GM19455 (cell line): ENCODE measurements around the gene ZFX.

Source experiments
- ATAC-seq: cut with Tn5 transposase; IDR thresholded peaks from one replicate; pipeline ENCODE4 v1.9.1; 2021; ENCODE audit not compliant: unreplicated experiment

Gene ZFX

DNA sequence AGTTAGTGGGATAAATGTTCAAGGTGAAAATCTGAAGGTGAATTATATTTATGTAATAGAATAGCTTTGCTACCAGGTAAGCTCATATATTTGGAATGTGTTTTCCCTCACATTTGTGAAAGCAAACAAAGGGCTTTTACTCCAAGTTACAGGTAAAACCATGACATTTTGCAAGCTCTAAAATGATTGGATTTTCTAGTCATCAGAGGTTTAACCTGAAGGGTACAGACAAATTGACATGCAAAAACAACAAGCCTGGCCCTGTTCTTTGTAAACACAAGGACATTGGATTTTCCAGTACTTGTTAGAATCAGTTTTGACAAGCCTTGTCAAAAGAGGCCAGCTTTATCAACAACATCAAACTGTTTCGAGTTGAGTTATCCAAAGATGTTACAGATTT lies 51.7 kb downstream of the ZFX start:
- no peak for ATAC-seq

DNA sequence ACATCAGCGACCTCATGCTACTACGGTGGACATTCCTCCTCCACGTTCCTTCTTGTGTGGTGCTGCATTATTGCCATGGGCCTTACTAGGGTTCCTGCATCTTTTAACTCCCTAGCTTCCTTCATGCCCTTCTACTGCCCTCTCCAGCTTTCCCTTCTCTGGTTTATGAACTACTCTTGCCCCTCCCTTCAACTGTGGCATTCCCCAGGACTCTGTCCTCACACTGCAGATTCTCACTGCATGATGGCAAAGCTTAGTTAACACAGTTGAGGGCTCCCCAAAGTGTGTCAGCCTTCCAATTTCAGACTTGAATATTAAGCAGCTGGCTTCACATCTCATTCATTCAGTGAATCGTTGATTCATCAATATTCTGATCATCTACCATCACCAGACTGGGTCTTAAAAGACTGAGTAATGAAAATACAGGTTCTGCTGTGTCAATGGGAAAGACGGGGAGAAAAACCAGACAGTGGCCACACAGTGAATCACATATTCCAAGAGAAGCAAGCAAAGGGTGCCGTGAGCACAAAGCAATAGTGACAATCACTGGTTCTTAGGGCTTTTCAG lies 53.0 kb downstream of the ZFX start:
- no peak for ATAC-seq

DNA sequence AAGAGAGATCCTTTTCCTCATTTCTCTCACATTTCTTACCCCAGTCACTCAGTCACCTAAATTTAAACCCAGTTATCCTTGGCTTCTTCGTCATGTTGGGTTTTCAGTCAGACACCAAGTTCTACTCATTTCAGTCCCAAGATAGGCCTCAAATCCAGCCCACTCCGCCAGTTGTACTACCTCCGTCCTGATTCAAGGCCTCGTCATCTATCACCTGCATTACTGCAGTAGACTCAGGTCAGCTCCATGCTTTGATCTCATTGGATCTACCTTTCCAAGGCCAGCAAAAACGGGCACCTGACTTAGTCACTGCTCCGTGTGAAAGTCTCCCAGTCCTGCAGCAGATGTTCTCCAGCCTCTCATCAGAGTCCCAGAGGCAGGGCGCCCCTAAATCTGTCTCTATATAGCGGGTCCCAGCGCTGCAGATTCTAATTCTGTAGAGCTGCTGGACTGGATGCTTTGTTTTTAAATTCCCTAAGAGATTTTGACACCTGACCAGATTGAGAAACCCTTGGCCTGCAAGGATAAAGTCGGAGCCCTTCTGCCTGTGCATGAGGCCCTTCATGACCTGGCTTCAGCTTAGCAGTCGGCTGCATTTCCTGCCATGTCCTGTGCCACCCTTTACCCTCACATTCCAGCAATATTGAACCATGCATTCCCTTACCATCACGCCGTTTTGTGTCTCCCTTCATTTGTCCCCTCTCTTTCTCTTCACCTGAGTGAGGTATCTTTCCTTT lies 53.7 kb downstream of the ZFX start:
- no peak for ATAC-seq

DNA sequence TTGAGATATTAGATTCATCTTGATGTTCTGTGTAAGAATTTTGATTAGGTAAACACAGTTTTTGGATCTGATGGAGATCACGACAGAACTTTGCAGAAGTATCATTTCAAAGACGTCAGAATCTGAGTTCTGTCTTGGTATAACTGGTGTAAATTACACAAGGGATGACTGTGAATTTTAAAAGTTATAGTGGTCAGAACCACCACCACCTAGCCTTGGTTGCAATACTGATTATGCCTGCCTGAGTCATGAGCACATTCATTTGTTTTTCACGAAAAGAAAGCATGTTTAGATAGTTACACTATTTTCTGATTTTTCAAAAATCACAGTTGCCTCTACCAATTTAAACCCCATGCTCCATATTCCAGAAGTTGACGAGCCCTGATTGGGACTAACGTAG lies 54.8 kb downstream of the ZFX start:
- ATAC-seq, result no peak

DNA sequence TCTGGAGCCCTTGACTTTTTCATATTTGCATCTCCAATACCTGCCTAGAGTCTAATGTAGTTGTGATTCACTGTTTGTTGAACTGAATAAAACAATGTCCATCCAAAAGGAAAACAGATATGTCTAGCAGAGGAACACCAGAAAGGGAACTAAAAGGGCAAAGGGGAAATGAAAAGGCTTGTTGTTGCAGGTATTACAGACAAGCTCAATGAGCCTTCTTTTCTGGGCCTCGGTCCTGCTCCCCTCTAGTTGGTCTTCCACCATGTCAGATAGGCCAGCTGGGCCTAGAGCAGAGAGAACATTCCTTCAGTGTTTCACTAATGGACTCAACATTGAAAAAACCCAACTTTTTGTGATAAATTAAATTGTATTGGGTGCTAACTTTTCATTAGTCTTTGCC lies 55.4 kb downstream of the ZFX start:
- ATAC-seq, result no peak

DNA sequence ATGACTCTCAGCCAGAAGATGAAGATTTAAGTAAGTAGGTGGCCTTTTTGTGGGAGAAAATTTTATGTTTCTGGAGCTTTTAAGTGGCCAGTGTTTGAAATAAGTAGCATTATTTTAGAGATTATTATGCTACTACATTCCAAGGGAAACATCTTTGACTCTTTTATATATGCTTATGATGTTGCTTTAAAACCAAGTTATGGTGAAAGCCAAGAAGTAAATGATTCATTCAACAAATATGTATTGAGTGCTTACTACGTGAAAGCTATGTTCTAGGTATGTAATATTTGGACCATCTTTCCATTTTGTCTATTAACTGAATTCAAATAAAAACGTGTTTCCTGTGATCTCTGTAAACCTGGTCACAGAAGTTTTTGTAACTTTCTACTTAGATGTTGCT lies 58.3 kb downstream of the ZFX start:
- no peak for ATAC-seq

DNA sequence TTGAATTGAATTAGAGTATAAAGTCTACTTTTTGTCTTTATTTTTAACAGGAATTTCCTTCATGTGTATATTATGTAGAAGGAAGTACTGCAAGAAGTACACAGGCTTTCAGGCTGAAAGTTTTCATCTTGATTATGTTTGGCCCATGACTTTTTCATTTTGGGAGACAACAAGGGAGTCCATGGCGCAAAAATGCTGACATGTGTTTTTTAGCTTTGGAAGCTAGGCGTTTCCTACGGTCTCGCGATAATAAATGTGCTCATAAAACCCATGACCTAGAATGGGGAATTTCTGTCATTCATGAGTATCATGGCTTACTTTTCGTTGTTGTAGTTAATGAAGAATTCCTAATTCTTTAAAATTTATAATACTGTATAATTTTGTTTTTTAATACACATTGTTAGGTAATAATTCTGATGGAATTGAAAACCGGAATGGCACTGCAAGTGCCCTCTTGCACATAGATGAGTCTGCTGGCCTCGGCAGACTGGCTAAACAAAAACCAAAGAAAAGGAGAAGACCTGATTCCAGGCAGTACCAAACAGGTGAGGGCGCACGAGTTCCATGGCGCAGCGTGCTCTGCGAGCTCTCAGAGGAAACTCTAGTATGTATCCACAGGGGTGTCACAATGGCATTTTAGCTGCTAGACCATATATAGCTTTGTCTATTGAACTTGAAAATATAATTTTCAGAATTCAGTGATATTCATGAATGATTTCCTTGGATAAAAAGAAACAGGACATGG lies 59.1 kb downstream of the ZFX start:
- no peak for ATAC-seq

DNA sequence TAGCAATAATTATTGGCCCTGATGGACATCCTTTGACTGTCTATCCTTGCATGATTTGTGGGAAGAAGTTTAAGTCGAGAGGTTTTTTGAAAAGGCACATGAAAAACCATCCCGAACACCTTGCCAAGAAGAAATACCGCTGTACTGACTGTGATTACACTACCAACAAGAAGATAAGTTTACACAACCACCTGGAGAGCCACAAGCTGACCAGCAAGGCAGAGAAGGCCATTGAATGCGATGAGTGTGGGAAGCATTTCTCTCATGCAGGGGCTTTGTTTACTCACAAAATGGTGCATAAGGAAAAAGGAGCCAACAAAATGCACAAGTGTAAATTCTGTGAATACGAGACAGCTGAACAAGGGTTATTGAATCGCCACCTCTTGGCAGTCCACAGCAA lies 60.7 kb downstream of the ZFX start:
- ATAC-seq, result no peak

DNA sequence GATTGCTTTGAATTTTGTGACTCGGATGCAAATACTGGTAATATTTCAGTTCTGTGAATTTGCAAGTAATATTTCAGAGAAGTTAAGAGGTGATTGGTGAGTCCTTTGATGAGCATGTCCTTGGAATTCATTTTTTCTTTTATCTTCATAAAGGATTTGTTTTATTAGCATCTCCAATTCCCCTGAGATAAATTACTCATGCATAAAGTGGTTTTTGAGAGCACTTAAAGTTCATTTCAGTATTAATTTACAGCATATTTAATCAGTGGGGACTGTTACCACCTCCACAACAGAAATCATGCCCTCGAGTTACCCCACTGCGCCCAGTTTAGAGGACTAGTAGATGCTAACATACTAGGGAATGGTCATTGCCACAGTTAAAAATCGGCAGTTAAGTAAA lies 65.0 kb downstream of the ZFX start:
- no peak for ATAC-seq

DNA sequence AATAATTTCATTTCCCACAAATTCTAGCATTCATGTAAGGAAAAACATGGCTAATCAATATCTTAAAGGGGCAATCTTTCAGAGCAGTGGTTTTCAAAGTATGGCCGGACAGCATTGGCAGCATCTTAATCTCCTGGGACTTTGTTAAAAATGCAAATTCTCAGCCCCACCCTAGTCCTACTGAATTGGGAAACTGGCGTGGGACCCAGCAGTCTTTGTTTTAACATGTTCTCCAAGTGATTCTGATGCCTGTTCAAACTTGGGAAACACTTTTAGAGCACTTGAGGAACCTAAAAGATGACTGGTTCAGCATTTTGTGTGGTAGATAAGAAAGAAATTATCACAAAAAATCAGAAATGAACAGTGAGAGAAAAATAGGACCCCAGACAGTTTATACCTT lies 65.7 kb downstream of the ZFX start:
- no peak for ATAC-seq

DNA sequence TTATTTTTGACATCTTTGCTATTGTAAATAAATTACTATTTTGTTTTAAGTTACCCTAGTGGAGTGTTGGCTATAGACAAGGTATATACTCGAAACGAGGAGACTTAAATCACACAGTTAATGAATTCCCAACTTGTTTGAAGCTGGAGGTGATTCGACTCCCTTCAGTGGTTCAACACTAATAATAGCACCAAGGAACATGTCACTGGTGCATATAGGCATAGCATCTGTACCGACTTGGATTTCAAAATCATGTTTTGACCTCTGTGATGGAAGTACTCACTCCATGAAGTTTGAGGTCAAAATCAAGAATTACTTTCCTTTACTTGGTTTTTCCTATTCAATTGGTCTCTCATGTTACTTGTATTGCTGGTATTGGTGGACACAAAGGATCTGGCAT lies 66.5 kb downstream of the ZFX start:
- ATAC-seq, result no peak

DNA sequence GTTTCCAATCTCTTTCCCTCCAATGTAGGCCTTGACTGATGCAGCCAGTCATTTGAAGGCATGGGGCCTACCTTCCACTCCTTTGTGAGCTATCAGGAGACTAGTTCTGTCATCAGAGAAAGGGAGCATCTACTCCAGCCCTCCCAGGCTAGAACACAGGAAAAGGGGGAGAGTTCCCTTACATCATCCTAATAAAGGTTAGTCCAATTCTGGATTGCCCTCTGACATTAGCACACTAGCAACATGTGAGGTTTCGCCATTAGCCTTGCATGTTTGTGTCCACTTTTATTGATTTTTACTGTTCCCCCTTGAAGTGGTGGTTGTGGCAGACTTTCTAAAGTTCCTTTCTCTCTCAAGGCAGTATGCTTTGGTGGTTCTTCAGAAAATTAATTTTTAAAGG lies 67.3 kb downstream of the ZFX start:
- ATAC-seq, result no peak

DNA sequence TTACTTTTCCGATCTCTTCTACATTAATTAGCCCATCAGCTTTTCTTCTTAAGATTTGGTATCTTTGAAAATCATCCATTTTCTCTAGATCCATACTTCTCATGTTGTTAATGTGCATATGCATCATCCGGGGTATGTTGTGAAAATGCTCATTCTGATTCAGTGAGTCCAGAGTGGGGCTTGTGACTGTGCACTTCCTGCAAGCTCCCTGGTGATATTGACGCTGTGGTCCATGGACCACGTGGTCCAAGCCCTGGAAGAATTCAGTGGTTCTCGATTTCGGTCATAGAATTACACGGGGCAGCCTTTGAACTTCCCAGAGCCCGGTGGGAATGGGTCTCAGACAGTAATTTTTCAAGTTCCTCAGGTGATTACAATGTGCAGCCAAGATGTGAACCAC lies 69.8 kb downstream of the ZFX start:
- no peak for ATAC-seq

DNA sequence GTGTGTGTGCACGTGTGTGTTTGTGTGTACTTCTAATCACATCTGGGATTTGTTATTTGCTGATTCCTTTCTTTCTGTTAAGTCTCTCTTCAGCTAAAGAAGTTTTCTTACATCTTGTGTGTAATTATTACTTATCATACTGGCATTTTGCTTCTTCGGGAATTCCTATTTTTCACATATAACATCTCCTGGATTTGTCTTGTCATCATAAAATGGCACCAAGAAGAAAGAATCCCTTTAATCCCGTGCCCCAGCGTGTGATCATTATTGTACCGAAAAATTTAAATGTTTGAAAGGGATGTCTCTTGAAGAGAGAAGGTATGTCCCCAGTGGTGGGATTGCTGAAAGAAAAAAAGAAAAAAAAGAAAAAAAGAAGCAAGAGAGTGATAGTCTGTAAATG lies 72.3 kb downstream of the ZFX start:
- no peak for ATAC-seq

DNA sequence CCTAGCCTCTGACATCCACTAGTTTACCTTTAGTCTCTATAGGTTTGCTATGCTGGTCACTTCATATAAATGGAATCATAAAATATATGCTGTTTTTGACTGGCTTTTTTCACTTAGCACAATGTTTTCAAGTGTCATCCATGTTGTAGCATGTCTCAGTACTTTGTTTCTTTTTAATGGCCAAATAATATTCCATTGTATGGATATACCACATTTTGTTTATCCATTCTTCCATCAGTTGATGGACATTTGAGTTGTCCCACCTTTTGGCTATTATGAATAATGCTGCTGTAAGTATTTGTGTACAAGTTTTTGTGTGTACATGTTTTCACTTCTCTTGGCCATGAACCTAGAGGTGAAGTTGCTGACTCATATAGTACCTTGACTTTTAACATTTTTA lies 75.7 kb downstream of the ZFX start:
- ATAC-seq, result no peak

DNA sequence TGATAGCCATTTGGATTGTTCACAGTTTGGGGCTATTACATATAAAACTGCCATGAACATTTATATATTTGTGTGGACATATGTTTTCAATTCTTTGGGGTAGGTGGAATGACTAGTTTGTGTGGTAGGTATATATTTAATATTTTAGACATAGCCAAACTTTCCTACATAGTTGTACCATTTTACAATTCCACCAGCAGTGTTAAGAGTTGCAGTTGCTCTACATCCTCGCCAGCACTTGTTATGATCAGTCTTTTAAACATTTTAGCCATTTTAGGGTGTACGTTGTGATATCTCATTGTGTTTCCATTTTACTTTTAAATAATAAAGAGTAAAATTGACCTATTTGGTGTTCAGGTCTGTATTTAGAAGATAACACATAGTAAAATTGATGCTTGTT lies 76.6 kb downstream of the ZFX start:
- ATAC-seq, result no peak

DNA sequence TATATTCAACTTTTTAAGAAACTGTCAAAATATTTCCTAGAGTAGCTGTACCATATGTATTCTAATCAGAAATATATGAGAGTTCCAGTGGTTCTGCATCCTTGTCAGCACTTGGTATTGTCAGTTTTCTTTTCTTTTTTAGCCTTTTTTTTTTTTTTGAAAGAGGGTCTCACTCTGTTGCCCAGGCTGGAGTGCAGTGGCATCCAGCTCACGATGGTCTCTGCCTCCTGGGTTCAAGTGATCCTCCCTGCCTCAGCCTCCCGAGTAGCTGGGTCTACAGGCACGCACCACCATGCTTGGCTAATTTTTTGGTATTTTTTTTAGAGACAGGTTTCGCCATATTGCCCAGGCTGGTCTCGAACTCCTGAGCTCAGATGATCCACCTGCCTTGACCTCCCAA lies 79.1 kb downstream of the ZFX start:
- no peak for ATAC-seq

DNA sequence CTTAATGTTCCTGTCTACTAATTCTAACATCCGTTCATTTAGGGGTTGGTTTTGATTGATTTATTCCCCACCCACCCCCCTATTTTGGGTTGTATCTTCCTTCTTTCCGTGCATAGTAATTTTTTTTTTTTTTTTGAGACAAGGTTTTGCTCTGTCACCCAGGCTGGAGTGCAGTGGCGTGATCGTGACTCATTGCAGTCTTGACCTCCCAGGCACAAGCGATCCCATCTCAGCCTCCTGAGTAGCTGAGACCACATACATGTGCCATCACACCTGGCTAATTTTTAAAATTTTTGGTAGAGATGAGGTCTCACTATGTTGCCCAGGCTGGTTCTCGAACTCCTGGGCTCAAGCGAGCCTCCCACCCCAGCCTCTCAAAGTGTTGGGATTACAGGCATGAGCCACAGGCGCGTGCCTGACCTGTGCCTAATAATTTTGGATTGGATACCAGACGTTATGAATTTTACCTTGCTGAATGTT lies 79.9 kb downstream of the ZFX start:
- ATAC-seq, result no peak

DNA sequence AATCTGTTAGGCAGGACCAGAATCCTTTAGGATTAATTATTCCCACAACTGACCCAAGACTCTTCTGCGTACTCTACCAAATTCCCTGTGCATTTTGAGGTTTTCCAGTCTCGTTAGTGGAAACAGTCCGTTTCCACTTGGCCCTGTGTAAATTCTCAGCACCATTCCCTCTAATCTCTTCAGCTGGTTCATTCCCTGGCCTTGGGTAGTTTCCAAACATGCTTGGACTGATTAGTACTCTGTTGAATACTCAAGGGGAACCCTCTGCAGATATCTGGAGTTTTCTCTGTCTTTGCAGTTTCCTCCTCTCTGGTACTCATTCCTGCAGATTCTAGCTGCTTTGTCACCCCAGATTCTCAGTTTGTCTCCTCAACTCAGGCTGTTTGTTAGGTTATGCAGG lies 80.4 kb downstream of the ZFX start:
- ATAC-seq, result no peak

DNA sequence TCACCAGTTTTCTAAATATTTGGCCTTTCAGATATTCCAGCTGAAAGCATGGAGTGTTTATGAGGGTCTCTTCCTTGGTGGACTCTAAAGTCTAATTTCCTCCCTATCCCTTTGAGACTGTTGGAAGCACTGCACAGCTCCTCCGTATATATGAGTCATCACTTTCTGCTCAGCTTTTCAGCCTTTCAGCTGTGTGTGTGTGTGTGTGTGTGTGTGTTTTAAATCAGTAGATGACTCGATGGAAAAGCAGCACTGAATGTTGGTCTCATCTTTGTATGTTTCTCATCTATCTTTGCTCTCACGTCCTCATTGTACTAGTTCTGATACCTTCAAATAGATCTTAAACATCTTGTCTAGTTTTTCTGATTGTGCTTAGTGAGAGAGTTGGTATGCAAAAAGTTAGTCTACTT lies 81.6 kb downstream of the ZFX start:
- ATAC-seq, result no peak

DNA sequence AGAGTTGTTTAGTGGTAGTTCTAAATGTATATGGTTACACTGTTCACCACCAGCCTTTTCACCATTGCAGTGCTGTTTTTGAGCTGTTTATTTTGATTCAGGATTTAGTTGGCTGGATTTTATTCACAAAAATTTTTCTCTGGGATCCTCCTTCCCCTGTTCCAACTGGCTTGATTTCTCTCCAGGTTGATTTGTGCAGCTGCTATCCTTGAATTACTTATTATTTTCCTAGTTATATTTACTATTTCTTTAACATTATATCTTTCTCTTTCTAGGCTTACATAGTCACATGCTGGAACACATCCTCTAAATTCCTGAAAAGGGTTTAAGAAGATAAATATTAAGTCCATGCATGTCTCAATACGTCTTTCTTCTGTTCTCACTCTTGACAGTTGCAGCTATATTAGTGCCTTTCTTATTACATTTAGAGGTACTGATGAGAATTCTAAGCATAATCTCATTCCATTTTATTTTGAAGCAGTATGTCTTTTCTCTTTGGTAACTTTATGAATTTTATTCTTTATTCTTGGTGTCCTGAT lies 82.2 kb downstream of the ZFX start:
- no peak for ATAC-seq

DNA sequence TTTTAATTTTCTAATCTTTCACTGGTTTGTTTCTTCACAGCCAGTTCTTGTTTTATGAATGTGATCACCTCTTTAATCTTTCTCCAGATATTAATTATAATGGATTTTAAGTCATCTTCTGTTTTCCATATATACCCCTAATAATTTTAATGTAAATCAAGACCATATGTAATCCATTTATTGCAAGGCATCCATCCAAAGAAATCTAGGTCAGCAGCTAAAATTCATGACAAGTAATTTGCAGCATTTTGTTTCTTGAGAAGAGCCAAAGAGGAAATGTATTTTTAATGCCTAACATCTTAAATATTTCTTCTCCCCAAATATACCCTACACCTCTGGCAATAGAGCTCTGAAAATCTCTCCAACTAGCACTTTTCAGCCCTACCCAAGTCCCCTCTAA lies 83.3 kb downstream of the ZFX start:
- no peak for ATAC-seq
